Esophagus squamous epithelium (tissue), 4 donors: ENCODE measurements around the gene PAM.

Source experiments
- CTCF ChIP-seq, 6 experiments: fragments of 450-650 bp in 4 of 6; fragments of 200-600 bp in 2 of 6; sonication (generic) in 2 of 6; IDR thresholded peaks; one replicate each; pipeline ENCODE4 v1.5.1; 2016 to 2019; ENCODE audit warnings: antibody characterized with exemption in 6 of 6, mild to moderate bottlenecking in 4 of 6, moderate library complexity in 4 of 6
- POLR2A ChIP-seq, 4 donors: fragments of 450-650 bp; IDR thresholded peaks; one replicate each; pipeline ENCODE4 v1.6.1; 2017; ENCODE audit warnings: antibody characterized with exemption in 4 of 4, mild to moderate bottlenecking in 4 of 4, moderate library complexity in 3 of 4

GRCh38 chr5:102866237-102866600, 111.1 kb downstream of the PAM start:
- TF ChIP-seq POLR2A (IDR thresholded peaks at IDR 0.05): no peak
- TF ChIP-seq CTCF (IDR thresholded peaks at IDR 0.05): no peak
